H1 (cell line): ENCODE results near the gene RAET1E.

Source experiments
- ASH2L ChIP-seq: fragments of 200-600, 300-600 bp; sonication (generic); IDR thresholded peaks from one replicate; pipeline ENCODE4 v1.7.1; 2017; ENCODE audit warnings: low read length
- EZH2 ChIP-seq: fragments of 200-600 bp; sonication (generic); IDR thresholded peaks from 2 replicates; pipeline ENCODE4 v1.7.1; 2012; ENCODE audit warnings: low read depth, mild to moderate bottlenecking, moderate library complexity, low read length, inconsistent platforms; ENCODE audit not compliant: severe bottlenecking
- NRF1 ChIP-seq: IDR thresholded peaks from 2 replicates; pipeline ENCODE4 v1.6.1; 2011; ENCODE audit warnings: mild to moderate bottlenecking, low read depth, low read length, improper control_type of control experiment

GRCh38 chr6:149903938-149904611, 6.2 kb upstream of the RAET1E start:
- TF ChIP-seq ASH2L, result no peak
- no peak for TF ChIP-seq NRF1
- no peak for TF ChIP-seq EZH2
